OCI-LY1 (cell line): ENCODE data around the gene WDPCP.

Source experiments
- EZH2 ChIP-seq: fragments of 200-600 bp; sonication (generic), shearing (Covaris generic); IDR thresholded peaks from 2 replicates; pipeline ENCODE4 v1.8.0; 2017; ENCODE audit warnings: borderline replicate concordance, mixed run types, mild to moderate bottlenecking, antibody characterized with exemption, low read length, moderate library complexity, mixed read lengths
- TF ChIP-seq, protein P1 (sequence below): fragments of 200-600 bp; sonication (generic), shearing (Covaris generic); IDR thresholded peaks from 2 replicates; pipeline ENCODE4 v1.5.1; 2017; ENCODE audit warnings: mild to moderate bottlenecking, antibody characterized with exemption, low read length, moderate library complexity, mixed read lengths

DNA sequence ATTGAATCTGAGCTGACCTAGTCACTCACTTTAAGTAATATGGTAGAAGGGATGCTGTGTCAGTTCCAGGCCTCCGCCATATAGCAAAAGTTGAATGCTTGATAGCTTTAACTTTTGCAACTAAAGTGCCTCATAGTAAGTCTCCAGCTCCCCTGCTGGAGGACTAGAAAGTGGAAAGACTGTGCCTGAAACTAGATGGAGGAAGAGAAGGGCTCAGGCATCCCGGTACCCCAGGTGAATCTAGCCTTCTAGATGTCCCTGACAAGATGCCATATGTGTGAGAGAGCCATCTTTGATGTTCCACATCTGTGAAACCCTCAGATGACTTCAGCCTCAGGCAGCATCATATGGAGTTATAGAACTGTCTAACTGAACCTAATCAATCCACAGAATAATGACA lies 516.6 kb downstream of the WDPCP start:
- TF ChIP-seq, protein P1, sequence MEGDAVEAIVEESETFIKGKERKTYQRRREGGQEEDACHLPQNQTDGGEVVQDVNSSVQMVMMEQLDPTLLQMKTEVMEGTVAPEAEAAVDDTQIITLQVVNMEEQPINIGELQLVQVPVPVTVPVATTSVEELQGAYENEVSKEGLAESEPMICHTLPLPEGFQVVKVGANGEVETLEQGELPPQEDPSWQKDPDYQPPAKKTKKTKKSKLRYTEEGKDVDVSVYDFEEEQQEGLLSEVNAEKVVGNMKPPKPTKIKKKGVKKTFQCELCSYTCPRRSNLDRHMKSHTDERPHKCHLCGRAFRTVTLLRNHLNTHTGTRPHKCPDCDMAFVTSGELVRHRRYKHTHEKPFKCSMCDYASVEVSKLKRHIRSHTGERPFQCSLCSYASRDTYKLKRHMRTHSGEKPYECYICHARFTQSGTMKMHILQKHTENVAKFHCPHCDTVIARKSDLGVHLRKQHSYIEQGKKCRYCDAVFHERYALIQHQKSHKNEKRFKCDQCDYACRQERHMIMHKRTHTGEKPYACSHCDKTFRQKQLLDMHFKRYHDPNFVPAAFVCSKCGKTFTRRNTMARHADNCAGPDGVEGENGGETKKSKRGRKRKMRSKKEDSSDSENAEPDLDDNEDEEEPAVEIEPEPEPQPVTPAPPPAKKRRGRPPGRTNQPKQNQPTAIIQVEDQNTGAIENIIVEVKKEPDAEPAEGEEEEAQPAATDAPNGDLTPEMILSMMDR, result no peak
- no peak for TF ChIP-seq EZH2
